Prostate gland (tissue), 2 donors: Measurements from ENCODE around the gene FAM81A.

ENCODE experiments used
- CTCF ChIP-seq, 4 experiments: fragments of 200-600 bp in 2 of 4; fragments of 450-650 bp in 2 of 4; sonication (generic) in 2 of 4; IDR thresholded peaks; 1 replicate in 3 of 4; 2 replicates in 1 of 4; pipeline ENCODE4 v1.5.1; 2016 to 2019; ENCODE audit warnings: antibody characterized with exemption in 4 of 4, mild to moderate bottlenecking in 2 of 4, moderate library complexity in 2 of 4
- POLR2A ChIP-seq: fragments of 450-650 bp; IDR thresholded peaks from one replicate; pipeline ENCODE4 v1.6.1; 2016; ENCODE audit warnings: antibody characterized with exemption, mild to moderate bottlenecking
- POLR2AphosphoS5 ChIP-seq: sonication (generic); formaldehyde crosslinking; IDR thresholded peaks from one replicate; pipeline ENCODE4 v1.6.1; 2017; ENCODE audit warnings: antibody characterized with exemption

DNA sequence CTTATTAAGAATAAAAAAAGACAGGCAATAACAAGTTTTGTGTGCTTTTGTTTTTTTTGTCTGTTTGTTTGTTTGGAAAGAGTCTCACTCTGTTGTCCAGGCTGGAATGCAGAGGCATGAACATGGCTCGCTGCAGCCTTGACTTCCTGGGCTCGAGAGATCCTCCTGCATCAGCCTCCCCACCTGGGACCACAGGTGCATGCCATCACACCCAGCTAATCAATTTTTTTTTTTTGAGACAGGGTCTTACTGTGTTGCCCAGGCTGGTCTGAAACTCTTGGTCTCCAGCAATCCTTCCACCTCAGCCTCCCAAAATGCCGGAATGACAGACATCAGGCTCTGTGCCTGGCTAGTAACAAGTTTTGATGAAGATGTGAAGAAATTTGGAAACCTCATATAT lies 100.5 kb downstream of the FAM81A start:
- no peak for TF ChIP-seq POLR2A
- TF ChIP-seq CTCF (IDR thresholded peaks at IDR 0.05), result no peak
- no peak for TF ChIP-seq POLR2AphosphoS5
